H4 (cell line): ENCODE results near the gene CTNNBL1. TPM values are rescaled to one million over a fixed set of nuclear protein-coding genes. Genes with fewer than 3 reads are reported as not detected.
A peak's percentile ranks its signal among the peaks of the same experiment; 100 is the strongest.
"Not testable (repeated sequence)": the region's sequence is repeated elsewhere in the genome, so short reads cannot be mapped to it uniquely, and the experiment has no call there.

Experiments
- DNase-seq: peaks from one replicate; pipeline ENCODE4 v3.0.0-alpha.2; 2015; ENCODE audit warnings: low spot score
- total RNA-seq: library from RNA; depleted of rRNA; stranded (reverse); fragments of >200 nt; shearing (Covaris generic); gene quantifications from 2 replicates; pipeline ENCODE4 v1.2.3, GENCODE V29; 2014

The CTNNBL1 gene
- total RNA-seq, 1 experiment from 2014 or later = 39.8 TPM

DNA sequence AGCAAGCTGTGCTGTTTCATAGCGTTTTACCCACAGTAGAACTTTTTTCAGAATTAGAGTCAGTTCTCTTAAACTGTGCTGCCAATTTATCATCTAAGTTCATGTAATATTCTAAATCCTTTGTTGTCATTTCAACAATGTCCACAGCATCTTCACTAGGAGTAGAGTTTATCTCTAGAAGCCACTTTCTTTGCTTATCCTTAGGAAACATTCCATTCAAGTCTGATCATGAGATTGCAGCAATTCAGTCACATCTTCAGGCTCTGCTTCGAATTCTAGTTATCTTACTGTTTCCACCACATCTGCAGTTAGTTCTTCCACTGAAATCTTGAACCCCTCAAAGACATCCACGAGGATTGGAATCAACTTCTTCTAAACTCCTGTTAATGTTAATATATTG lies 12.5 kb downstream of the CTNNBL1 start:
- DNase-seq = no peak

DNA sequence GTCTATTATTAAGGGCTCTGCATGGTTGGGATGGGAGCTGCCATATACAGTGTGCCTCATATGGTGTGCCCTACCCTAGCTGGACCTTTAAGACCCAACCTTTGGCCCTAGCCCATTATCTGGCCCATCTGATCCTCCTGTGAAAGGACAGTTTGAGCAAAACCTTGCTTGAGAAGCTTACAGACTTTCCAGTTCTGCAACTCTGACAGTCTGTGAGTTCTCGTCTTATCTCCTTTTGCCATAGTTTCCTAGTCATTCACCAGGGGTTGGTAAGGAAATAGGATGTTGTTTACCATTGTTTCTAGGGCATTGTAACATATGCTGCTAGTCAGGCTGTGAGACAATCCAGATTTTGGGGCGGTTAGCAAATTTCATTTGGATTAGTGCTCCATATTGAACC lies 17.2 kb downstream of the CTNNBL1 start:
- no peak for DNase-seq

DNA sequence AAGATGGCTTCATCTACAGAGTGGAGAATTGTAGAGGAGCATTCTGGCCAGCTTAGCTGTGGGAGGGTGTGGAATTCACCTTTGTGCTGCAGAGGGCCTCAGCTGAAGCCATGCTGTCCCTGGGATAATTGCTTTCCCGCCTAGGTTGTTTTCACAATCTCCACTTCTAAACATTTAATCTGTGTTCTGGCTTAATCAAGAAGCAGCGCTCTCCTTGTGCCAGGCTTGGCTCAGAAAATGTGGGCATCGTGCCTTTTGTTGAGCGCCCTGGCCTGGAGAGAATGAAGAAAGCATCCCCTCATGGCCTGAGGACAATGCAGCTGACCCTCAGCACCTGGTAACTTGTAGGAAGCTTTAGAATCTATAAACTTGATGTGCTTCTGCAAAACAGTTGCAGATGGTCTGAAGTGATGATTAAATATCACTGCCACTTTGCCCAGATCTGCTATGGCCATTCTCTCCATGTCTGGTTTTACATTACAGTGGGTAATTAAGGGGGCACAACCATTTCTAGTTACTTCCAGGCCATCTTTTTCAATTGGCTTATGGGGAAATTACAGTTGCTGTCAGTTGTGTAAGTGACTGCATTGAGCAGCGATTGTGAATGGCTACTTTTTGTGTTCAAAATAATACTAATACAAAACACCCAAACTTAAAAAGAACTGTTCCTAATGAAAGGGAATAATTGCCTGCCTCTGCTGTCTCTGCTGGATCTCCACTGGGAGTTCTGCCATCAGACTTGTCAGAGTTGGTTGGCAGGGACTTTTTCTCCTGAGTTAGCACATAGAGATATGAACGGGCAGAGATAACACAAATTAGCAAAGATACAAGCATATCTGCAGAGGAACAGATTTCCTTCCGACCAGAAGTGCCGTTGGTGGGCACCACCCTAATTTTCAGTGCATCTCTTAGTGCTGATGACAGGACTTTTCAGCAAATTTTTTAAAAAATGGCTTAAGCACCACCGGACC lies 18.4 kb downstream of the CTNNBL1 start:
- no peak for DNase-seq

DNA sequence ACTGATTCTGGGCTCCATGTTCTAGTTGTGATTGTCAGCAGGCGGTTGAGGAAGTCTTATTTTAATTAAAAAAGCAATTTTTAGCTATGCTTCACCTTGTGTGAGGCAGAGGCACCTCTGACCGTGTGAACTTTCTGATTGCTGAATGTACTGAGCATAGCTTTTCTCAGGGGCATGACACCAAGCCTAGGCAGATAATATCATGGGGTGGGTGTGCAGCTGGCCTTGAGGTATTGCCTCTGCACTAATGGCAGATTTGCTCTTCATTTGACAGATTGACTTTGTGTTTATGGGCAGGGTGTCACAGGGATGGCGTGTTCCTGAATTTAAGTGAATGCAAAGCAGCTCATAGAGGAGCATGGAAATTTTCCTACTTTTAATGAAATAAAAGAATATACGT lies 19.6 kb downstream of the CTNNBL1 start:
- DNase-seq = no peak

DNA sequence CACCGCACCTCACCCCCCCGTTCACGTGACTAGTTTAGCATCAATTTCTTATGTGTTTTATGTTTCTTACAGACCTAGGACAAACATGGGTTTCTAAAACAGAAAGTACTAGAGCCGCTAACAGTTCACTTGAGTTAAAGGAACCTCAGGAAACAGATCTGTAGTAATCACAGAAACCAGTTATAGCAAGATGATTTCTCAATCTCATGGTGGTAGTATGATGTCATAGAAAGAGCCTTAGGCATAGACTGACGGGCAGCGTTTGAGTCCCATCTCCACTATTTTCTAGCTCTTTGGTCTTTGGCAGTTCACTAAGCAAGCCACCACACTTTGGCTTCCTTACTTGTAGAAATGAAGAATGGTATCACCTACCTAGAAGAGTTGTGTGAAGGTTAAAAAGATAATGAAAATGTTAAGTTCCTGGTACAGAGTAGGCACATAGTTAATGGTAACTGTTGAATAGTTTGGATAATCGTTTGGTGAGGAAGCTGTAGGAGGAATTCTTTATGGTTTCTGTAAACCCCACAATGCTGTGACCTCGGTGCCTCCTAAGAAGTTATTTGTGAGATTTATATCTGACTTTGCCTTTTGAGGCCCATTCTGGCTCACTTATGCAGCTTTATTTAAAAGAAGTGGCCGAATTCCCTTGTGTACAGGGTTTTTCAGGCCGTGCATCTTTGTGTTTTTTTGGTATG lies 21.3 kb downstream of the CTNNBL1 start:
- DNase-seq = peak; percentile 76

DNA sequence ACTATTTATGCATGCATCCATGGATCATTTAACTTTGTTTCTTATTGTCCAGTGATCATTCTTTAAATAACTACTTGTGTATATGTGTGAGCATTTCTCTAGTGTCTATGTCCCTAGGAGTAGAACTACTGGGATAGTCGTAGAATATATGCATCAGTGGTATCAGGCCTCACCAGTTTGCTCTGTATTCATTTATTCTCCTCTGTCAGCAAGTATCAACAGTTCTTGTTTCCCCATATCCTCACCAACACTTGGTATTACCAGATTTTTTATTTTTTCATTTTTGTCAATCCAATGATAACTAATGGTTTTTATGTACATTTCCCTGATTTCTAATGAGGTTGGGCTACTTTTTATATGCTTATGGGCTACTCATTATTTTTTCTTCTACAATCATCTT lies 27.9 kb downstream of the CTNNBL1 start:
- DNase-seq = no peak

DNA sequence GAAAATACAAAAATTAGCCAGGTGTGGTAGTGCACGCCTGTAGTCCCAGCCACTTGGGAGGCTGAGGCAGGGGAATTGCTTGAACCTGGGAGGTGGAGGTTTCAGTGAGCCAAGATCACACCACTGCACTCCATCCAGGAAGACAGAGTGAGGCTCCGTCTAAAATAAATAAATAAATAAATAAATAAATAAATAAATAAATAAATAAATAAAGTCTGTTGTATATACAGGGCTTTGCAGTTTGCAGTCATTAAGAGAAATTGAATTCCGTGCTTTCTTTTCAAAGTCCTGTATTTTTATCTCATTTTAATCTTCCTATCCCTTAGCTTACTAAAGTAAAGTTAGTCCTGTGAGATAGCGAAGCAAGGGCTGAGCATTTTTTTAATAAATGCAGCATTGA lies 28.5 kb downstream of the CTNNBL1 start:
- DNase-seq = not testable (repeated sequence)

DNA sequence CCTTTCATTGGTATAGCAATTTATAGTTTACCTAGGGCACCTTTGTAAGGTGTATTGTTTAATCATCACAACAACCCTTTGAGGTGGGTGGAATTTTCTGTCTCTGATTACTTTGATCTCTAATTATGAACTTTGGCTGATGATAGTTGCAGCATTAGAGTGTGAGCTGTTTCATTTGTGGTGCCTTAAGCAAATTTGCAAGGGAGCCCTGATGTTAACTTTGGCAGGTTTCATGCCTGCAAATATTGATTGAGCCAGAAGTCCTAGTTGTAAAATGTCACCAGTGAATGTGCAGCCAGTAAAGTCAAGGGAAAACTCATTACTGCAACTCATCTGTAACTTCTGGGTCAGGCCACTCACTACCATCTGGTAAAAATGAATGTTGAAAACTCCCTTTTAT lies 29.8 kb downstream of the CTNNBL1 start:
- DNase-seq = no peak

DNA sequence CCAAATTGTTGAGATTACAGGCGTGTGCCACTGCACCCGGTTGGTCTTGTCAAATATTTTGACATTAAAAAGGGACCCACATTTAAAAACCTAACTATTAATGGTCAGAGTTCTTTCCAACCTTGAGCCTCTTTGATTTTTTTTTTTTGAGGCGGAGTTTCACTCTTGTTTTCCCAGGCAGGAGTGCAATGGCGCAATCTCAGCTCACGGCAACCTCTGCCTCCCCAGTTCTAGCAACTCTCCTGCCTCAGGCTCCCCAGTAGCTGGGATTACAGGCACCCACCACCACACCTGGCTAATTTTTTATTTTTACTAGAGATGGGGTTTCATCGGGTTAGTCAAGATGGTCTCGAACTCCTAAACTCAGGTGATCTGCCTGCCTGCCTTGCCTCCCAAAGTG lies 31.3 kb downstream of the CTNNBL1 start:
- DNase-seq = no peak

DNA sequence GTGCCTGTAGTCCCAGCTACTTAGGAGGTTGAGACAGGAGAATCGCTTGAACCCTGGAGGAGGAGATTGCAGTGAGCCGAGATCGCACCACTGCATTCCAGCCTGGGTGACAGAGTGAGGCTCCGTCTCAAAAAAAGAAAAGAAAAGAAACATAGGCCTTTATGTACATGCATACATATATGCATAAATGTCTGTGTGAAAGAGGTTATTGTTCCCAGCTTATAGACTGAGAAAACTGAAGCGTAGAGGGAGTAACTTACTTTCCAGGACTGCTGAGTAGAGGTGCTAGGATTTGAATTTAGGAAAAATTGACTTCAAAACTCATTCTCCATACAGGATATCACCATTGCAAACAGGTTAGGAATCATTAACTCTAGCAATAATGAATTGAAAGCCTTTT lies 32.0 kb downstream of the CTNNBL1 start:
- no peak for DNase-seq

DNA sequence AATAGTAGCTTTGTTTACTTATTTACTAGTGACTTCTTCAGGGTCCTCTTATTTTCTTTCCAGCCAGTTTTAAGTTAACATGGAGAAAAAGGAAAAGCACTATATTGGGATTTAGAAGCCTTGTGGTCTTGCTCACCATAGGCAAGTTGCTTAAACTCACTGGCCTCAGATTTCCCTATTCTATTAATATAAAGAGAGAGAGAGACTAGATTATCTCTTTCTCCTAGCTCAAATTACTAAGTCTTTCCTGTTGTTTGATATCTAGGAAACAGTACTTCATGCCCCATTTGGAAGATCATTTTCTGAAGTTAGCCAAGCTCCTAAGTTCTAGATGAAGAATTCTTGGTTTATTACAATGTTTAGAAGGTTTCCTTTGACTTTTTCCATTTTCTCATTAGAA lies 32.5 kb downstream of the CTNNBL1 start:
- DNase-seq = no peak

DNA sequence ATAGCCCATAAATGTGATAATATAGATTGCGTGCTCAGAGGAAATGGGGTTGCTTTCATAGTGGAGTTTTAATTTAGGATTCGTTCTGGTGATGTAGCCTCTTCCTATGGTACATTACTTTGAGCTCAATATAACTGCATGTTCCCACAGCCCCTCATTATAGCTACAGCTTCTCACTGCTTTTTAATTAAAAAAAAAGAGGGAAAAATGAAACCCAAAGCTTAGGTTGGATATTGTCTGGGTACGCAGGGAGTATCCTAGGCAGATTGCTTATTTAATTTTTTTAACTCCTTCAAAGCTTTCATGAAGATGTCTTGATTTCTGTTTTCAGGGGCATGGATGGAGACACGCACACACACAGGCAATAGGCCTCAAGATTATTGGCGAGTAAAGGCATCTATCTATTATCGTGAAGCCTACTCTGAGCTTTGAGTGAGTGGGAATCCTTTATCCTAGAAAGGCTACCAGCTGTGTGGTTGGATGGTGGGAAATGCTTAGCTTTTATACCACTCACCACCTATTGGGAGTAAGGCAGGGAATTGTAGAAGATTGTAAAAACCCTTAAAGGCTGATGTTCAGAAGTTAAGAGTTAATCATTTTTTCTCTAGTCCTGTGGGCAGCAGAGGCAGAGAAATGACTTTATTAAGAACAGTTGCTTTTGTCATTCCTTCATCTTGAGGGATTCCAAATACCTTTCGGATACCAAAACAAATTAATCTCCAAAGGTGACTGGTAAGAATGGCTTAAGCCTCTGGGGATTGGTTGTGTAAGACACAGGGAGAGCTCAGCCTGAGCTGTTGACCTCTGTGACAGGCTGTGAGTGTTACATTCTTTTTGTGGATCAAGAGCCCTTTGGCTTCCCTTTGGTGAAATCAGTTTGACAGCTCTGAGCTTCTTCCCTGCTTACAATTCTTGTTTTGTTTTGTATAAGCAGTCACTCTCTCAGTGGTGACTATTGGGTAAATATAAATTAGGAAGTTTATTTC lies 33.4 kb downstream of the CTNNBL1 start:
- DNase-seq = no peak

DNA sequence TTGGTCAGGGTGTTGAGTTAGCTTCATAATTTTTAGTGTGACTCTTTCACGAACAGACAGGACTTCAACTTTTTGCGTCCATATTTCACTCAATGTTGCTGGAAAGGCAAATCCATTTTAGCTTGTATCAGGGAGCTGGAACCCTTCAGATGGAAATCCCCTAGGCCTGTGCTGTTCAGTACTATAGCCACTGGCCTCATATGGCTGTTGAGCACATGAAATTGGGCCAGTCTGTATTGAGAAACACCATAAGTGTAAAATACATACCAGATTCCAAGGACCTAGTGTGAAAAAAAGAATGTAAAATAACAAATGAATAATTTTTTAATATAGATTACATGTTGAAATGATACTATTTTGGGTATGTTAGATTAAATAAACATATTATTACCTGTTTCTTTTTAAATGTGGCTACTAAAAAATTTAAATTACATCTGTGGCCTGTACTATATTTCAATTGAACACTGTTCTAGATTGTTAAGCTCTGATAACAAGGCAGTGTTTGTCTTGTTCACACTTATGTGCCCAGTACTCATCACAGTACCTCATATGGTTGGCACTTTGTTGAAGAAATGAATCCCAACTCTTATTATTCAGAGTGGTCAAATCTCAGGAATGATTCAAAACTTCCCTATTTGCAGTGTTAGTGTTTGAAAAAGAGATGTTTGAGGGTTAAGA lies 34.3 kb downstream of the CTNNBL1 start:
- no peak for DNase-seq

DNA sequence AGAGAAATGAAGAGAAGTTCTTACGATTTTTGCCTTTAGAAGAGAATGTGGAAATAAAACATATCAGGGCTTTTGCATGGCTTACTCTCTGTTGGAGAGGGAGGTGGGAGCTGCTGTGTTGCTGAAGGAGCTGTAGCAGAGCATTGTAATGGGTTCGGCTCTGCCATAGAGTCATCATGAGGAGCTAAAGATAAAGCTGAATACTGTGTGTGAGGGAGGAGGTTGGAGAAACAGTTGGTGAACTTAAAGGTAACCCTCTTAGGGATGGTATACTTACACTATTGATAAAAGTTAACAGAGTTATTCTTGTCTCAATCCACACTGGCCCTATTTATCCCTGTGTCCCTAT lies 34.8 kb downstream of the CTNNBL1 start:
- no peak for DNase-seq

DNA sequence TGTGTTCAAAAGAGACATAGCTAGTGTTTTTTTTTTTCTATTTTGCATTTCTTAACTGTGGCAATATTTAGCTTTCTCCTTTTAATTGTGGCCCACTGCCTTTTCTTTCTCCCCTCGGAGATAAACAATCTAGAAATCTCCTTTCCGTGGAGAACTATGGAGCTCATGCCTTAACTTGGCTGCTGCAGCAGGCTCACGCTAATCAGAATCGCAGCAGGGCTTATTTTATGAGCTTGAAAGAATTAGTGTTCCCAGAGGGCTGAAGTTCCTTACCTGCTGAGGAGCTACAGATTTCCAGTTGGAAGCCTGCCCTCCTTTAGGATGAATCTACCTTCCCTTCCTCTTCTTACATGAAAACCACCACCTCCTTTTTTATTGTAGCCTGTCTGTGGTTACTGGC lies 35.6 kb downstream of the CTNNBL1 start:
- DNase-seq = no peak

DNA sequence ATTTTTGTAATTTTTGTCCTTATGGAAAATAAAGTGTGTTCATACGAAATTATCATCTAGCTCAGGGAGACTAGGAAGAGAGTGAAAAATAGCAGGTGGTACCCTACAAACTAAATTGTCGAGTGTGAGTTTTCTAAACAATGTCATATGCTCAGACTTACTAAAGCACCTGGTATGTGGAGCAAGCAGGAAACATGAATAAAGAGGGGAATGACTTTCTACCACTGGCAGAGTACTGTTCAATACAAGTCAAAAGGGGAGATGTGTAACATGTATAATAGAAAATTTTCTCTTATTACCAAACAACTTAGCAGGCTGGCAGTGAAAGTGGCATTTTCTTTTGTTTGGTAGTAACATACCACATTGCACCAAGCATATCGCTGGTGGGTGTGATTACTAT lies 36.1 kb downstream of the CTNNBL1 start:
- DNase-seq = no peak

DNA sequence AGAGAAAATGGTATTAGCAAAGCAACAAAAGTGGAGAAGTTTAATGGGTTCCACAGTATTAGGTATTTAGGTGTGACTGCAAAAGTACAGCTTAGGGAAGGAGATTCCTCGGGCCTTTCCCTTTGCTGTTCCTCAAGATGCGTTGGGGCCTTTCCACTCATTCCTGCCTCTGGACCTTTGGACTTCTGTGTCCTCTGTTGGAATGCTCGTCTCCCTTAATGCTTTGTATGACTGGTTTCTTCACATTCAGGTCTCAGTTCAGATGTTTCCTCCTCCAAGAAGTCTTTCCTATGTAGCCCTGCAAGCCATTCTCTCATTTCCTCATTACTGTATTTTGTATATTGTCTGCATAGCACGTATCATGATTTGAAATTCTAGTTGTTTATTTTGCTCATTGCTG lies 39.6 kb downstream of the CTNNBL1 start:
- no peak for DNase-seq

DNA sequence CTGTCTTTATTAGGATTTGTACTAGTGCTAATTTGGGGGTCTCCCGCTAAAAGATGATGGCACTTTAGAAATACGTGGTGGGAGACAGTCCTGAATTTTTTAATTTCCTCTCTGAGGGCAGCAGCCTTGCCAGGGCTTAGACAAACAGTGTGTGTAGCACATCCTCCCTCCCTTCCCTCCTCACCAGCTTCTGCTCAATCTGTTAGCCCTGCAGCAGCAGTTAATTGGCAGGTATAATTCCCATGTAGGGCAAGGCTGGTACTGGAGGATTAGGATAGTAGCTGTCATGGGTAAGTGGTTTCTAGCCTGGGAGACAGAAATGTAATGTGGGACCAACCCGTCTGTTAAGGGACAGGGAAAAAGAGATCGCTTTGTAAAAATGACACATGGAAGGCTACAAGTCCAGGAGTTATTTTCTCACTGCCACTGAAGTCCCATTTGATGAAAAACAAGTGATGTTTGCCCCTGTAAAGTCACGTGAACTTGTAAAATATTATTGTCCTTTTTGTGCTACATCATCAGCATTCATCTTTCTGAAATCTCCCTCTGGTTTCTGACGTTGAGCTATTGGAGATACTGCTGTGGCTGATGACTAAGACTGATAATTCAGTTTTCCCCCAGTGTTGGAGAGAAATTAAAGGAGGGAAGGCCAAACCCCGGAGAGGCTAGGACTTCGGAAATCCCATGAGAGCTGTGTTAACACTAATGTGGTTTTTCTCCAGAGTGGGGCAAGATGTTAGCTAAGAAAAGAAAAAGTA lies 40.6 kb downstream of the CTNNBL1 start:
- DNase-seq = peak; percentile 8

DNA sequence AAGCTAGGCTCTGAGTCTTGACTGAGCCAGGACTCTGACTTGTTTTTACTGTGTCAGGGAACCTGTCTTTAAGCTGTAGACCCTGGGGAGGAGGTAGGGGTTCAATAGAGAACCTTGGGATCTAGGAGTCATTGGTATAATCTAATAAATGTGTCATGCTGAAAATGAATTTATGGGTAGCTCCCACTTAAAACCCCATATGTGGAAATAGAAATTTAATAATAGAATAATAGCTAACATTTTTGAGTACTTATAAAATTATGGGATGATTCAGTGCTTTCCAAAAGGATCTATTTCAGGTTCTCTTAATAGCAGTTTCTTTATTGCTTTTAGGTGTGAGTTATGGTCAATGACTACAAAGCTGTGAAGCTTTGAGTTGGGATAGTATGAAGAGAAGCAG lies 41.7 kb downstream of the CTNNBL1 start:
- no peak for DNase-seq

DNA sequence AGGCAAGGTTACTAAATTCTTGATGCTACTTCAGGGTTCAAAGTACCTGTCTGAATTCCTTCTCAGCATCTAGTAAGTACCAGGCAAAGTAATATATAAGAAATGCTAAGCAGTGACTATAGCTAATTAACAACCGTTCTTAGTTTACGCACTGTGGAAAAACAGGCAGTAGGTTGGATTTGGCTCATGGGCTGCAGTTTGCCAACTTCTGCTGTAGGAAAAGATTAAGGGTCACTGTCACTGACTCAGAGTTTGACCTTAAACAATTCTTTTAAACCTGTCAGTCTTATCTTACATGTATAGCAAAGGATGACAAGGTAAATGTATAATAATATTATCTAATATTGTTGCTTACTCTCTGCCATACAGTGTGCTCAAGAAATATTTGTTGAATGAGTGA lies 42.3 kb downstream of the CTNNBL1 start:
- DNase-seq = no peak
